ENCODE measurements around the gene CFL1.

CFL1 gene

DNA sequence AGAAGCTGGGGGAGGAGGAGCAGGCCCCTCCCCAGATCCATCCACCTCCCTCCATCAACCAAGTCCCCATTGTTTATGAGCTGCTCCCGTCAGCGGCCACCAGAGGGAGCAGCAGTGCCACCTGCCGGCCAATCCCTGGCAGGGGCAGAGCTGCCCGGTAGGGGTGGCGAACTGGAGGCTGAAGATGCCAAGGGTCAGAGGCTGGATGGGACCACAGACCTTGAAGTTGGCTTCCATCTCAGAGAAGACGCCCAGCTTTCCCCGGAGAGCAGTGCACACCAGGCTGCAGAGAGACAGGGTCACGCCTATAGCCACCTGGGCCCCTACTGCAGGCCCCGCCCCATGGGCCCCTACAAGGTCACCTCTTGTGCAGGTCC is 26.7 kb upstream of the CFL1 start:
- no peaks in the 10 kb centered on the region for H4K20me1 ChIP-seq (ENCODE audit: control insufficient read depth, insufficient read depth, low read depth, low read length)
- H3K79me2 ChIP-seq (ENCODE audit: control insufficient read depth, low read length): peaks cover 10% of the 10 kb centered on the region
- H3K27me3 ChIP-seq (ENCODE audit: control insufficient read depth, low read length): no peaks in the 10 kb centered on the region
- no peak overlapping the region for H3K27ac ChIP-seq (ENCODE audit: low read depth, low read length)
- H3K4me2 ChIP-seq (ENCODE audit: low read length): peak overlapping the region; percentile 50
- TF ChIP-seq EZH2phosphoT487 (IDR thresholded peaks at IDR 0.05; ENCODE audit: borderline replicate concordance, low read length): no peak
- TF ChIP-seq, protein P1, sequence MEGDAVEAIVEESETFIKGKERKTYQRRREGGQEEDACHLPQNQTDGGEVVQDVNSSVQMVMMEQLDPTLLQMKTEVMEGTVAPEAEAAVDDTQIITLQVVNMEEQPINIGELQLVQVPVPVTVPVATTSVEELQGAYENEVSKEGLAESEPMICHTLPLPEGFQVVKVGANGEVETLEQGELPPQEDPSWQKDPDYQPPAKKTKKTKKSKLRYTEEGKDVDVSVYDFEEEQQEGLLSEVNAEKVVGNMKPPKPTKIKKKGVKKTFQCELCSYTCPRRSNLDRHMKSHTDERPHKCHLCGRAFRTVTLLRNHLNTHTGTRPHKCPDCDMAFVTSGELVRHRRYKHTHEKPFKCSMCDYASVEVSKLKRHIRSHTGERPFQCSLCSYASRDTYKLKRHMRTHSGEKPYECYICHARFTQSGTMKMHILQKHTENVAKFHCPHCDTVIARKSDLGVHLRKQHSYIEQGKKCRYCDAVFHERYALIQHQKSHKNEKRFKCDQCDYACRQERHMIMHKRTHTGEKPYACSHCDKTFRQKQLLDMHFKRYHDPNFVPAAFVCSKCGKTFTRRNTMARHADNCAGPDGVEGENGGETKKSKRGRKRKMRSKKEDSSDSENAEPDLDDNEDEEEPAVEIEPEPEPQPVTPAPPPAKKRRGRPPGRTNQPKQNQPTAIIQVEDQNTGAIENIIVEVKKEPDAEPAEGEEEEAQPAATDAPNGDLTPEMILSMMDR (IDR thresholded peaks at IDR 0.05; ENCODE audit: low read depth, low read length, poor library complexity, severe bottlenecking): peak; percentile 100
- H3K4me3 ChIP-seq (ENCODE audit: low read length): peak overlapping the region; percentile 33; the same call in 1 of the 2 replicates
- no peaks in the 10 kb centered on the region for H3K9me2 ChIP-seq (replicated peaks; ENCODE audit: control insufficient read depth, low read length)
- H3K4me1 ChIP-seq (ENCODE audit: control insufficient read depth, low read length): peaks cover 41% of the 10 kb centered on the region
- H3K36me3 ChIP-seq (ENCODE audit: control insufficient read depth, low read length): peaks cover 52% of the 10 kb centered on the region
- peaks cover 14% of the 10 kb centered on the region for H3F3A ChIP-seq (ENCODE audit: control insufficient read depth, insufficient read depth)
- H3K9me3 ChIP-seq (ENCODE audit: control insufficient read depth, insufficient read depth, low read length): no peaks in the 10 kb centered on the region

DNA sequence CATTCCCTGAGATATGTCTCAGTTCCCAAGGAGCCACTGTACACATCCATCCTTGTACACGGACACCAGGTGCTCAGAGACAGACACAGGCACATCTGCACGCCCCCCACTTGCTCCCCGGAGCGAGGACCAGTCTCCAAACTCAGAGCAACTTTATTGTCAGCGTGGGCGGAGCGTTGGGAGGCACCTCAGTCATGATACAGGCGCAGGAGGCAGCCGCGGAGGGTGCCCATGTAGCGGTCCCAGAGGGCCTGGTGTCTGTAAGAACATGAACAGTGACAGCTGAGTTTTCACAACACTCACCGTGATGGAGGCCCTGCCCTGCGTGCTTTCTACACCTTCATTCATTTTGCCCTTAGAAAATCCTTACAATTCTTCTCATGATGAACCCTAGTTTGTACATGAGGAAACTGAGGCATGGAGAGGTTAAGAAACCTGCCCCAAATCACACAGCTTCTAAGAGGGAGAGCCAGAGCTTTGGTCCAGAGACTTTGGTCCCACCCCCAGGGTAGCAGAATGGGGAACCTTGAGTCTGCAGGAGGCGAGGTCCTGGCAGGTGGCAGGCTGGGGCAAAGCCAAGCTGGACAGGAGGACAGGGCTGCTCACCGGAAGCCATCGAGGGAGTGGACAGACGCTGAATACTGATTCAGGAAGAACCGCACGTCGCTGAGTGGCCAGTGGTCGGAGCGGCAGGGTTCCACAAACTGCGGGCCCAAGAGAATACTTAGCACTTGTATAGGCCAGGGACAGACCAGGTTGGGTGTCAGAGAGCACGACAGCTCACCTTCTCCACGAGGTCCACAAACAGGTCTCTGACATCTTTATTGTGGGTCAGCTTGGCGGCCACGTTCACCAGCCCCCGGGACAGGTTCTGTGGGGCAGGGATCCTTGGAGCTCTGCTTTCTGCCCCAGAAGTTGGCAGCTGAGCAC is 26.1 kb upstream of the CFL1 start:
- Histone ChIP-seq H3K27ac (ENCODE audit: low read depth, low read length) (no peak overlapping the region), H3K4me2 (ENCODE audit: low read length) (peak overlapping the region; percentile 50; the same call in 1 of the 2 replicates), H3K36me3 (ENCODE audit: control insufficient read depth, low read length) (peaks cover 52% of the 10 kb centered on the region), H3K9me2 (replicated peaks; ENCODE audit: control insufficient read depth, low read length) (no peaks in the 10 kb centered on the region), H4K20me1 (ENCODE audit: control insufficient read depth, insufficient read depth, low read depth, low read length) (no peaks in the 10 kb centered on the region), H3F3A (ENCODE audit: control insufficient read depth, insufficient read depth) (peaks cover 9% of the 10 kb centered on the region), H3K27me3 (ENCODE audit: control insufficient read depth, low read length) (no peaks in the 10 kb centered on the region), H3K79me2 (ENCODE audit: control insufficient read depth, low read length) (peaks cover 10% of the 10 kb centered on the region), H3K4me3 (ENCODE audit: low read length) (no peak overlapping the region), H3K9me3 (ENCODE audit: control insufficient read depth, insufficient read depth, low read length) (no peaks in the 10 kb centered on the region), H3K4me1 (ENCODE audit: control insufficient read depth, low read length) (peaks cover 35% of the 10 kb centered on the region)
- no peak for TF ChIP-seq EZH2phosphoT487 (IDR thresholded peaks at IDR 0.05; ENCODE audit: borderline replicate concordance, low read length)
- TF ChIP-seq, protein P1 (IDR thresholded peaks at IDR 0.05; ENCODE audit: low read depth, low read length, poor library complexity, severe bottlenecking): no peak

DNA sequence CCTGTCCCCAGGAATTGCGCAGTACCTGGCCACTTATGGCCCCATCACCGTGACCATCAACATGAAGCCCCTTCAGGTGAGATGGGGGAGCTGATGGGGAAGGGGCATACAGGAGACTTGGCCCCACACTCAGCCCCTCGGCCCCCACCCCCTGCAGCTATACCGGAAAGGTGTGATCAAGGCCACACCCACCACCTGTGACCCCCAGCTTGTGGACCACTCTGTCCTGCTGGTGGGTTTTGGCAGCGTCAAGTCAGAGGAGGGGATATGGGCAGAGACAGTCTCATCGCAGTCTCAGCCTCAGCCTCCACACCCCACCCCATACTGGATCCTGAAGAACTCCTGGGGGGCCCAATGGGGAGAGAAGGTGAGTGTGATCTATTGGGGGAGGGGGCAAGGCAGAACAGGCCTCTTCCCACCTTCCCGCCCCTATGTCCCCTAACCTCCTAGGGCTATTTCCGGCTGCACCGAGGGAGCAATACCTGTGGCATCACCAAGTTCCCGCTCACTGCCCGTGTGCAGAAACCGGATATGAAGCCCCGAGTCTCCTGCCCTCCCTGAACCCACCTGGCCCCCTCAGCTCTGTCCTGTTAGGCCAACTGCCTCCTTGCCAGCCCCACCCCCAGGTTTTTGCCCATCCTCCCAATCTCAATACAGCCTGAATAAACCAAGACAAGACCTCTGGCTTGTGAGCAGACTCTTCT is 25.2 kb upstream of the CFL1 start:
- H4K20me1 ChIP-seq (ENCODE audit: control insufficient read depth, insufficient read depth, low read depth, low read length): no peaks in the 10 kb centered on the region
- H3K79me2 ChIP-seq (ENCODE audit: control insufficient read depth, low read length): peaks cover 10% of the 10 kb centered on the region
- peaks cover 4% of the 10 kb centered on the region for H3F3A ChIP-seq (ENCODE audit: control insufficient read depth, insufficient read depth)
- TF ChIP-seq, protein P1 (IDR thresholded peaks at IDR 0.05; ENCODE audit: low read depth, low read length, poor library complexity, severe bottlenecking): no peak
- no peak for TF ChIP-seq EZH2phosphoT487 (IDR thresholded peaks at IDR 0.05; ENCODE audit: borderline replicate concordance, low read length)
- H3K4me1 ChIP-seq (ENCODE audit: control insufficient read depth, low read length): peaks cover 29% of the 10 kb centered on the region
- H3K4me3 ChIP-seq (ENCODE audit: low read length): no peak overlapping the region
- no peak overlapping the region for H3K4me2 ChIP-seq (ENCODE audit: low read length)
- H3K27me3 ChIP-seq (ENCODE audit: control insufficient read depth, low read length): no peaks in the 10 kb centered on the region
- peaks cover 52% of the 10 kb centered on the region for H3K36me3 ChIP-seq (ENCODE audit: control insufficient read depth, low read length)
- no peaks in the 10 kb centered on the region for H3K9me2 ChIP-seq (replicated peaks; ENCODE audit: control insufficient read depth, low read length)
- no peaks in the 10 kb centered on the region for H3K9me3 ChIP-seq (ENCODE audit: control insufficient read depth, insufficient read depth, low read length)
- no peak overlapping the region for H3K27ac ChIP-seq (ENCODE audit: low read depth, low read length)
